ENCODE data around the gene TNRC18. TPM values are rescaled to one million over a fixed set of nuclear protein-coding genes. Genes with fewer than 3 reads are reported as not detected.

TNRC18 gene
- total RNA-seq, 4 donors from 2014 or later = 79.9 to 160 (median 91.3) TPM

DNA sequence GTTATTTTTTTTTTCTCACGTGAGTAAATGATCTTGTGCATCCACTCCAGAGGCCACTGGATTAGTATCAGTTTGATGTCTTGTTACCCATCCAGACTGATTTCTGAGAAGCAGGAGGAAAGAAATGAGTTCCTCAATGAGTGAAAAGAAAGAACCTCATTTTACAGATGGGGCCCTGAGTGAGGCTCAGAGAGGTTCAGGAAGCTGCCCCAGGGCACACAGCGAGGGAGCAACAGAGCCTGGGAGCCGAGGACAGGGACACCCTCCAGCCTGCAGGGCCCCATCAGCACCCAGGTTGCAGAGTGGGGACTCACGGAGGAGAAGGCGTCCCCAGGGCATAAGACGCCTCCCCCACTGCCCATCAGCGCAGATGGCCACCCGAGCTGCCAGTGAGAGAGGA is 30.9 kb upstream of the TNRC18 start:
- intact Hi-C loops (cut with DNase I; ENCODE audit: low total_unique reads) = no loop called here
- WGBS, 2 donors = 90% methylated on average over 8 of the region's 8 CpGs
- H3K4me3 ChIP-seq (ENCODE audit: low read depth, poor library complexity, severe bottlenecking) = no peak overlapping the region
- TF ChIP-seq, protein P1, sequence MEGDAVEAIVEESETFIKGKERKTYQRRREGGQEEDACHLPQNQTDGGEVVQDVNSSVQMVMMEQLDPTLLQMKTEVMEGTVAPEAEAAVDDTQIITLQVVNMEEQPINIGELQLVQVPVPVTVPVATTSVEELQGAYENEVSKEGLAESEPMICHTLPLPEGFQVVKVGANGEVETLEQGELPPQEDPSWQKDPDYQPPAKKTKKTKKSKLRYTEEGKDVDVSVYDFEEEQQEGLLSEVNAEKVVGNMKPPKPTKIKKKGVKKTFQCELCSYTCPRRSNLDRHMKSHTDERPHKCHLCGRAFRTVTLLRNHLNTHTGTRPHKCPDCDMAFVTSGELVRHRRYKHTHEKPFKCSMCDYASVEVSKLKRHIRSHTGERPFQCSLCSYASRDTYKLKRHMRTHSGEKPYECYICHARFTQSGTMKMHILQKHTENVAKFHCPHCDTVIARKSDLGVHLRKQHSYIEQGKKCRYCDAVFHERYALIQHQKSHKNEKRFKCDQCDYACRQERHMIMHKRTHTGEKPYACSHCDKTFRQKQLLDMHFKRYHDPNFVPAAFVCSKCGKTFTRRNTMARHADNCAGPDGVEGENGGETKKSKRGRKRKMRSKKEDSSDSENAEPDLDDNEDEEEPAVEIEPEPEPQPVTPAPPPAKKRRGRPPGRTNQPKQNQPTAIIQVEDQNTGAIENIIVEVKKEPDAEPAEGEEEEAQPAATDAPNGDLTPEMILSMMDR (IDR thresholded peaks at IDR 0.05) = no peak
- no peak for TF ChIP-seq POLR2A (IDR thresholded peaks at IDR 0.05)
- no peak for DNase-seq (ENCODE audit: low spot score in 2 of 2)

- H3K4me3 ChIP-seq (ENCODE audit: low read depth, poor library complexity, severe bottlenecking) = no peak overlapping the region
- TF ChIP-seq, protein P1 (IDR thresholded peaks at IDR 0.05) = no peak
- TF ChIP-seq POLR2A (IDR thresholded peaks at IDR 0.05) = no peak
- WGBS, 2 donors = 58 to 77% methylated on average over 5 of the region's 5 CpGs
- DNase-seq (ENCODE audit: low spot score in 2 of 2) = no peak
- intact Hi-C loops (cut with DNase I; ENCODE audit: low total_unique reads) = no loop called here
These were observed 30.0 kb upstream of the TNRC18 start for GRCh38 chr7:5453566-5454075.

DNA sequence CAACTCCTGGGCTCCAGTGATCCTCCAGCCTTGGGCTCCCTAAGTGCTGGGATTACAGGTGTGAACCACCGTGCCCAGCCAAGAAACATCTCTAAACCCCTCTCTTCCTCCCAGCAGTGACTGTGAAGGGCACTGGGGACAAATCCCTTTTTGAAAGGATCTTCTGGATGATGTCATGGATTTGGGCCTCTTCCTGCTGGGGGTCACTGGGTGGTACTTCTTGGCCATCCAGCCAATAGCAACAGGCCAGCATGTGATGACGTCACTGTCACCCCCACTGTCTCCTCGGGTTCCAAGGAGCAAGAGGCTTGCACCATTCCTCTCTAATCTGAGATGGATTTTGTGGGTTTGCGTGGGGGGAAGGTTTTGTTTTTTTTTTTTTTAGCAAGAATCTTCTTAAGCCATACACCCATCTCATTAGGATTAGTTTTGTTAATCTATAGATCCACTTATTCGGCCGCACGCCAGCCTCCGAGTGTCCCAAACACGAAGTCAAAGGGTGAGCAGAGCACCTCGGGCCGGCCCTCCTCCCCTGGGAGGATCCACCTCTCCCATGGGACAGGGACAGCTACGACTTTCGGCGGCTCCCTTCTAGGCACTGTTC is 29.4 kb upstream of the TNRC18 start:
- intact Hi-C loops (cut with DNase I; ENCODE audit: low total_unique reads) = no loop called here
- no peak overlapping the region for H3K4me3 ChIP-seq (ENCODE audit: low read depth, poor library complexity, severe bottlenecking)
- WGBS, 2 donors = 65 to 71% methylated on average over 14 of the region's 14 CpGs
- TF ChIP-seq, protein P1 (IDR thresholded peaks at IDR 0.05) = no peak
- DNase-seq (ENCODE audit: low spot score in 2 of 2) = no peak

DNA sequence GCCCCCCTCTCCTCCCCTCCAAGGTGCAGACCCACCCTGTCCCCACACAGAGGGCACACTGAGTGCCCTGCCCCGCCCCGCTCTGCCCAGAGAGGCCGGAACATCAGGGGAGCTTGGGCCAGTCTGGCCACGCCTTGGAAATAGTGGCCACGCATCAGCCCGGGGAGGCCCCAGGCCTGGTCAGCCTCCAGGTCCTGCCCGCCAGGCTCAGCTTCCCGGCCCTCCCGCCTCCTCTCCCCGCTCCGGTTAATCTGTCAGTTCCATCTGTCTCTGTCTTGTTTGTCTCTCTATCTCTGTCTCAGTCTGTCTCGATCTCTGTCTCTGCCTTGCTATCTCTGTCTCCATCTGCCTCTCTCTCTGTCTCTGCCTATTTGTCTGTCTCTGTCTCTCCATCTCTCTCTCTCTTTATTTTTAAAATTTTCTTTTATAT is 28.9 kb upstream of the TNRC18 start:
- 45 to 72% methylated on average over 9 to 12 of the region's 12 CpGs for whole genome bisulfite sequencing, 2 donors
- DNase-seq (ENCODE audit: low spot score in 2 of 2) = no peak
- intact Hi-C loops (cut with DNase I; ENCODE audit: low total_unique reads) = no loop called here
- TF ChIP-seq POLR2A (IDR thresholded peaks at IDR 0.05) = no peak
- TF ChIP-seq, protein P1 (IDR thresholded peaks at IDR 0.05) = no peak
- no peak overlapping the region for H3K4me3 ChIP-seq (ENCODE audit: low read depth, poor library complexity, severe bottlenecking)

DNA sequence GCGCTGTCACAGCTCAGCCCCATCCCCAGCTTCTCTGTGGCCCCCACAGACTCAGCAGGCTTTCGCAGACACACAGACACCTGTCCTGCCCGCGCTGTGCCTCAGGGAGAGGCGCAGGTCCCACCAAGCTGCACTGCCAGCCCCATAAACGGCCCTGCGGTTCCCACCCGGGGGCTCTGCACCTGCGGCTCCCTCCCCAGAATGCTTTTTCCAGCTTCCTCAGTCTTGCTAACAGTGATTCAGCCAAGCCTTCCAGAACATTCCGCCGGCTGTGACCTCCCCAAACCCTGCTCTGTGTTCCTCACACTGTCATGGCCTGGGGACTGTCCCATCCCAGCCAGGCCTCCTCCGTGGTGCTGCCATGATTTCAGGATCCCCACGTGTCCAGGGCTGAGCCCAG is 27.8 kb upstream of the TNRC18 start:
- intact Hi-C loops (cut with DNase I; ENCODE audit: low total_unique reads) = no loop called here
- no peak for TF ChIP-seq POLR2A (IDR thresholded peaks at IDR 0.05)
- TF ChIP-seq, protein P1 (IDR thresholded peaks at IDR 0.05) = no peak
- no peak for DNase-seq (ENCODE audit: low spot score in 2 of 2)

More for the DNA sequence above, 27.8 kb upstream of the TNRC18 start:
- H3K4me3 ChIP-seq (ENCODE audit: low read depth, poor library complexity, severe bottlenecking) = no peak overlapping the region
- WGBS, 2 donors = 65 to 73% methylated on average over 11 to 13 of the region's 13 CpGs

All from lower leg skin (tissue), 4 donors.